ENCODE measurements around the gene FBXL14. TPM values are rescaled to one million over a fixed set of nuclear protein-coding genes. Genes with fewer than 3 reads are reported as not detected.

Gene FBXL14
- total and polyA plus RNA-seq, 10 donors = 1.9 to 21.4 (median 18.7) TPM

DNA sequence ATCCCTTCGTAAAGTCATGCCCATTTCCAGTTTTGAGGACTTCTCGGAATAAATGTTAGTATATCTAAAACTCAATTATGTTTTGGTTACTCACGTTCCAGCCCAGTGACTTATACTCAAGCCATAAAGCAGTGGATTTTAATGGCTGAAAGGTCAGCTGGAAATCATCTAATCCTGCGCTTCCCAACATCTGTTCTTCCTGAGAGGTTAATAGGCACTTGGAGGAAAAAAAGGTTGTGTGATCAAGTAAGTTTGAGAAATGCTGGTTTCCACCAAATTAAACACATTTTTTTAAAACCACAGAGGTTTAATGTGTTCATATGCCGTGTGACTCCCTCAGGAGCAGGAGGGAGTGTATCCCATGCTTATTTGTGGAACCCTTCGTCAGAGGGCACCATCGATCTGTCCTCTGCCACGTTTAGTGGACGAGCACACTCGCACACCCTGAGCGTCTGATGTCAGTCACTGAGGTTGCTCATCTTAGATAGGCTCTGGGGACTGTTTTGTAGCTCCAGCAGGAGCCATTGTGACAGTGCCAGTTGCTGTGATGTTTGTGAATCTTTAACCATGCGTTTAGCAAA lies 41.4 kb downstream of the FBXL14 start:
- Histone ChIP-seq H3K27me3 (replicated peaks in 1 of 7) (no peaks in the 10 kb centered on the region), H3K27ac (no peak overlapping the region), H3K4me1 (peaks cover 0 to 6% (median 0%) of the 10 kb centered on the region in 6 donors), H3K9me3 (no peaks in the 10 kb centered on the region), H3K4me3 (no peak overlapping the region), H3K36me3 (no peaks in the 10 kb centered on the region)
- DNase-seq = no peak
- intact Hi-C loops (cut with DNase I; ENCODE audit: low total_unique reads) = no loop called here
- TF ChIP-seq POLR2A (IDR thresholded peaks at IDR 0.05) (no peak), POLR2AphosphoS5 (IDR thresholded peaks at IDR 0.05) (no peak)
- TF ChIP-seq, protein P1, sequence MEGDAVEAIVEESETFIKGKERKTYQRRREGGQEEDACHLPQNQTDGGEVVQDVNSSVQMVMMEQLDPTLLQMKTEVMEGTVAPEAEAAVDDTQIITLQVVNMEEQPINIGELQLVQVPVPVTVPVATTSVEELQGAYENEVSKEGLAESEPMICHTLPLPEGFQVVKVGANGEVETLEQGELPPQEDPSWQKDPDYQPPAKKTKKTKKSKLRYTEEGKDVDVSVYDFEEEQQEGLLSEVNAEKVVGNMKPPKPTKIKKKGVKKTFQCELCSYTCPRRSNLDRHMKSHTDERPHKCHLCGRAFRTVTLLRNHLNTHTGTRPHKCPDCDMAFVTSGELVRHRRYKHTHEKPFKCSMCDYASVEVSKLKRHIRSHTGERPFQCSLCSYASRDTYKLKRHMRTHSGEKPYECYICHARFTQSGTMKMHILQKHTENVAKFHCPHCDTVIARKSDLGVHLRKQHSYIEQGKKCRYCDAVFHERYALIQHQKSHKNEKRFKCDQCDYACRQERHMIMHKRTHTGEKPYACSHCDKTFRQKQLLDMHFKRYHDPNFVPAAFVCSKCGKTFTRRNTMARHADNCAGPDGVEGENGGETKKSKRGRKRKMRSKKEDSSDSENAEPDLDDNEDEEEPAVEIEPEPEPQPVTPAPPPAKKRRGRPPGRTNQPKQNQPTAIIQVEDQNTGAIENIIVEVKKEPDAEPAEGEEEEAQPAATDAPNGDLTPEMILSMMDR (IDR thresholded peaks at IDR 0.05 in 8 of 11, conservative IDR thresholded peaks at IDR 0.05 in 3 of 11) = no peak
- 87 to 88% (median 88%) methylated on average over 12 of the region's 12 CpGs for WGBS, 5 donors

DNA sequence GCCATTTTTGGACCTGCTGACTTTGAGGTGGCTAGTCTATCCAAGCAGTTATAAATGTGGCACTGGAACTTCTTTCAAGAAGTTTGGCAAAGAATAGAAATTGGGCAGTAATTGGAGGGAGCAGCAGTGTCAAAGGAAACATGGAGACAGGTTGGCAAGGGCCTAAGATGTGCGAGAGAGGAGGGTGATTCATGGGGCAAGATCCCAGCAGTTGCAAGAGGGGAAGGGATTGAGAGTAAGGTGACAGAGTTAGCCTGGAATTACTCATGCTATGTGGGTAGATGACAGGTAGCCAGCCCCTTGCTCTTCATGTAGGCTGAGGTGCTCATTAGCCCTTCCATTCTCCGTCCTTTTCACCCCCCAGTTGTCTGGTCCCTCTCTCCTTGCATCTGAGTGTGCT lies 42.2 kb downstream of the FBXL14 start:
- no peak overlapping the region for H3K4me3 ChIP-seq
- no peaks in the 10 kb centered on the region for H3K36me3 ChIP-seq
- WGBS, 5 donors = 84 to 100% (median 97%) methylated on average over 2 of the region's 2 CpGs
- H3K4me1 ChIP-seq = peaks cover 0 to 6% (median 0%) of the 10 kb centered on the region in 6 donors
- H3K27ac ChIP-seq = no peak overlapping the region
- H3K27me3 ChIP-seq (replicated peaks in 1 of 7) = no peaks in the 10 kb centered on the region
- TF ChIP-seq, protein P1 (IDR thresholded peaks at IDR 0.05 in 8 of 11, conservative IDR thresholded peaks at IDR 0.05 in 3 of 11) = no peak
- TF ChIP-seq POLR2AphosphoS5 (IDR thresholded peaks at IDR 0.05) (no peak), POLR2A (IDR thresholded peaks at IDR 0.05) (no peak)
- no peak for DNase-seq
- intact Hi-C loops (cut with DNase I; ENCODE audit: low total_unique reads) = no loop called here
- H3K9me3 ChIP-seq = no peaks in the 10 kb centered on the region

- Histone ChIP-seq H3K27ac (no peak overlapping the region), H3K27me3 (replicated peaks in 1 of 7) (peaks cover 0 to 3% (median 0%) of the 10 kb centered on the region in 7 donors), H3K4me3 (no peak overlapping the region), H3K9me3 (no peaks in the 10 kb centered on the region), H3K36me3 (no peaks in the 10 kb centered on the region), H3K4me1 (peaks cover 0 to 6% (median 0%) of the 10 kb centered on the region in 6 donors)
- intact Hi-C loops (cut with DNase I; ENCODE audit: low total_unique reads) = no loop called here
- no peak for DNase-seq
- TF ChIP-seq POLR2AphosphoS5 (IDR thresholded peaks at IDR 0.05) = no peak
- no peak for TF ChIP-seq POLR2A (IDR thresholded peaks at IDR 0.05)
- TF ChIP-seq, protein P1 (IDR thresholded peaks at IDR 0.05 in 8 of 11, conservative IDR thresholded peaks at IDR 0.05 in 3 of 11) = no peak
- 83 to 94% (median 89%) methylated on average over 6 of the region's 6 CpGs for WGBS, 5 donors
Measured at GRCh38 chr12:1551496-1551895, 42.9 kb downstream of the FBXL14 start.

GRCh38 chr12:1546931-1547640 lies 47.3 kb downstream of the FBXL14 start:
- Histone ChIP-seq H3K4me1 (peaks cover 0 to 7% (median 0%) of the 10 kb centered on the region in 6 donors), H3K27ac (no peak overlapping the region), H3K4me3 (no peak overlapping the region), H3K9me3 (no peaks in the 10 kb centered on the region), H3K36me3 (no peaks in the 10 kb centered on the region), H3K27me3 (replicated peaks in 1 of 7) (peaks cover 0 to 5% (median 0%) of the 10 kb centered on the region in 7 donors)
- 84 to 89% (median 87%) methylated on average over 12 to 19 of the region's 19 CpGs for WGBS, 5 donors
- intact Hi-C loops (cut with DNase I; ENCODE audit: low total_unique reads) = no loop called here
- TF ChIP-seq, protein P1 (IDR thresholded peaks at IDR 0.05 in 8 of 11, conservative IDR thresholded peaks at IDR 0.05 in 3 of 11) = no peak
- TF ChIP-seq POLR2AphosphoS5 (IDR thresholded peaks at IDR 0.05) (no peak), POLR2A (IDR thresholded peaks at IDR 0.05) (no peak)
- no peak for DNase-seq
